H9 (cell line): ENCODE results near the gene RAB6B. TPM values are rescaled to one million over a fixed set of nuclear protein-coding genes. Genes with fewer than 3 reads are reported as not detected.

ENCODE experiments used
- DNase-seq: peaks from one replicate; pipeline ENCODE4 v3.0.0-alpha.2; 2017
- H2AFZ ChIP-seq: one replicate; pipeline ENCODE4 v1.6.1; 2013; ENCODE audit warnings: mild to moderate bottlenecking, low read length, control low read depth, moderate library complexity
- H2AK5ac ChIP-seq: 2 replicates; pipeline ENCODE4 v1.6.1; 2013; ENCODE audit warnings: low read length, control low read depth, mixed read lengths; ENCODE audit not compliant: insufficient read length
- H2BK120ac ChIP-seq: one replicate; pipeline ENCODE4 v1.6.1; 2013; ENCODE audit warnings: low read depth, mild to moderate bottlenecking, low read length, control low read depth, inconsistent platforms; ENCODE audit not compliant: poor library complexity, severe bottlenecking
- H2BK12ac ChIP-seq: 2 replicates; pipeline ENCODE4 v1.6.1; 2013; ENCODE audit warnings: low read length, control low read depth, mixed read lengths, low read depth; ENCODE audit not compliant: insufficient read length
- H2BK15ac ChIP-seq: 2 replicates; pipeline ENCODE4 v1.6.1; 2013; ENCODE audit warnings: low read depth, low read length, control low read depth
- H2BK20ac ChIP-seq: one replicate; pipeline ENCODE4 v1.6.1; 2013; ENCODE audit warnings: low read depth, mild to moderate bottlenecking, low read length, control low read depth, inconsistent platforms; ENCODE audit not compliant: poor library complexity, severe bottlenecking
- H2BK5ac ChIP-seq: 2 replicates; pipeline ENCODE4 v1.6.1; 2013; ENCODE audit warnings: low read length, control low read depth, mixed read lengths; ENCODE audit not compliant: insufficient read length
- H3K14ac ChIP-seq: 2 replicates; pipeline ENCODE4 v1.6.1; 2013; ENCODE audit warnings: low read length, control low read depth; ENCODE audit not compliant: insufficient read depth
- H3K18ac ChIP-seq: 2 replicates; pipeline ENCODE4 v1.6.1; 2013; ENCODE audit warnings: low read depth, mild to moderate bottlenecking, mixed read lengths, low read length, control low read depth; ENCODE audit not compliant: insufficient read length
- H3K23ac ChIP-seq: 2 replicates; pipeline ENCODE4 v1.6.1; 2013; ENCODE audit warnings: low read length, control low read depth, mixed read lengths, low read depth; ENCODE audit not compliant: insufficient read length
- H3K23me2 ChIP-seq: 2 replicates; pipeline ENCODE4 v1.6.1; 2013; ENCODE audit warnings: low read depth, mild to moderate bottlenecking, mixed read lengths, low read length, control low read depth; ENCODE audit not compliant: insufficient read length, poor library complexity, severe bottlenecking
- H3K27ac ChIP-seq: 2 replicates; pipeline ENCODE4 v1.5.1; 2013; ENCODE audit warnings: low read length, control low read depth, mixed read lengths, low read depth; ENCODE audit not compliant: insufficient read length
- H3K27me3 ChIP-seq: 2 replicates; pipeline ENCODE4 v1.6.1; 2013; ENCODE audit warnings: low read length, control low read depth, inconsistent platforms; ENCODE audit not compliant: insufficient read depth
- H3K4ac ChIP-seq: 2 replicates; pipeline ENCODE4 v1.6.1; 2013; ENCODE audit warnings: low read depth, mild to moderate bottlenecking, control low read depth, inconsistent platforms, low read length, moderate library complexity
- H3K4me1 ChIP-seq: 2 replicates; pipeline ENCODE4 v1.6.1; 2013; ENCODE audit warnings: low read length, control low read depth, inconsistent platforms; ENCODE audit not compliant: insufficient read depth
- H3K4me2 ChIP-seq: 2 replicates; pipeline ENCODE4 v1.6.1; 2013; ENCODE audit warnings: low read length, control low read depth, mixed read lengths; ENCODE audit not compliant: insufficient read length, insufficient read depth
- H3K56ac ChIP-seq: 2 replicates; pipeline ENCODE4 v1.6.1; 2013; ENCODE audit warnings: low read depth, mild to moderate bottlenecking, mixed read lengths, low read length, control low read depth; ENCODE audit not compliant: insufficient read length
- H3K79me1 ChIP-seq: 2 replicates; pipeline ENCODE4 v1.6.1; 2013; ENCODE audit warnings: low read depth, mild to moderate bottlenecking, moderate library complexity, low read length, control low read depth, inconsistent platforms; ENCODE audit not compliant: insufficient read depth, poor library complexity, severe bottlenecking
- H3K79me2 ChIP-seq: 2 replicates; pipeline ENCODE4 v1.6.1; 2013; ENCODE audit warnings: low read length, control low read depth, inconsistent platforms; ENCODE audit not compliant: insufficient read depth
- H3K9ac ChIP-seq: 2 replicates; pipeline ENCODE4 v1.6.1; 2013; ENCODE audit warnings: low read length, control low read depth, mixed read lengths; ENCODE audit not compliant: insufficient read length; ENCODE audit errors: extremely low read depth
- H3K9me3 ChIP-seq: one replicate; pipeline ENCODE4 v1.6.1; 2013; ENCODE audit warnings: low read depth, low read length, inconsistent platforms; ENCODE audit not compliant: control insufficient read depth
- H3T11ph ChIP-seq: one replicate; pipeline ENCODE4 v1.6.1; 2013; ENCODE audit warnings: mild to moderate bottlenecking, low read length, control low read depth, inconsistent platforms
- H4K20me1 ChIP-seq: one replicate; pipeline ENCODE4 v1.6.1; 2013; ENCODE audit not compliant: control insufficient read depth, insufficient read length, insufficient read depth
- H4K5ac ChIP-seq: 2 replicates; pipeline ENCODE4 v1.6.1; 2013; ENCODE audit warnings: low read depth, mild to moderate bottlenecking, mixed read lengths, low read length, control low read depth; ENCODE audit not compliant: insufficient read length
- H4K8ac ChIP-seq: replicated peaks from 2 replicates; pipeline ENCODE4 v1.6.1; 2013; ENCODE audit warnings: low read length, control low read depth, mixed read lengths, low read depth; ENCODE audit not compliant: insufficient read length
- H4K91ac ChIP-seq: 2 replicates; pipeline ENCODE4 v1.6.1; 2013; ENCODE audit warnings: low read depth, mild to moderate bottlenecking, moderate library complexity, mixed read lengths, low read length, control low read depth; ENCODE audit not compliant: insufficient read length
- H3K27ac Mint-ChIP-seq, 3 experiments: 2 replicates in 2 of 3; 3 replicates in 1 of 3; pipeline ENCODE4 v1.8.0; 2020 to 2021; ENCODE audit warnings: mixed read lengths in 3 of 3, mild to moderate bottlenecking in 1 of 3, moderate library complexity in 1 of 3
- H3K27me3 Mint-ChIP-seq: 2 replicates; pipeline ENCODE4 v1.8.0; 2021; ENCODE audit warnings: low read depth, mild to moderate bottlenecking, moderate library complexity, mixed read lengths
- H3K36me3 Mint-ChIP-seq, 3 experiments: 2 replicates in 2 of 3; 3 replicates in 1 of 3; pipeline ENCODE4 v1.8.0; 2020 to 2021; ENCODE audit warnings: low read depth in 3 of 3, mixed read lengths in 3 of 3; ENCODE audit not compliant: insufficient read depth in 1 of 3
- H3K4me1 Mint-ChIP-seq, 2 experiments: 2 replicates each; pipeline ENCODE4 v1.8.0; 2020; ENCODE audit warnings: mixed read lengths in 2 of 2
- H3K4me3 Mint-ChIP-seq, 2 experiments: 2 replicates in 1 of 2; 3 replicates in 1 of 2; pipeline ENCODE4 v1.8.0; 2020 to 2021; ENCODE audit warnings: mild to moderate bottlenecking in 2 of 2, mixed read lengths in 2 of 2, moderate library complexity in 1 of 2
- H3K9me3 Mint-ChIP-seq, 2 experiments: 2 replicates in 1 of 2; 3 replicates in 1 of 2; pipeline ENCODE4 v1.8.0; 2020; ENCODE audit warnings: mild to moderate bottlenecking in 2 of 2, mixed read lengths in 2 of 2, moderate library complexity in 1 of 2
- CTCF ChIP-seq: fragments of 200-600 bp; sonication (generic); conservative IDR thresholded peaks from 3 replicates; pipeline ENCODE4 v1.8.0; 2021; ENCODE audit warnings: antibody characterized with exemption, mild to moderate bottlenecking
- WGBS: extraction: QIAGEN DNeasy Blood & Tissue Kit; methylation state at CpG from one replicate; pipeline ENCODE4 v1.1.7; 2013; ENCODE audit warnings: missing lambda C conversion rate, low lambda C conversion rate, mixed read lengths; ENCODE audit not compliant: insufficient read length; ENCODE audit errors: extremely low coverage; 5-methylcytosine and 5-hydroxymethylcytosine counted together
- total RNA-seq: library from RNA; stranded (reverse); gene quantifications from 2 replicates; pipeline ENCODE4 v1.2.1, GENCODE V29; 2021

Gene RAB6B
- total RNA-seq, 1 experiment from 2014 or later = 12.3 TPM

- no peak overlapping the region for H3K27ac Mint-ChIP-seq
- TF ChIP-seq CTCF = no peak
- no peak overlapping the region for H2BK20ac ChIP-seq
Observed at GRCh38 chr3:133887074-133887802, 8.4 kb downstream of the RAB6B start.

More at GRCh38 chr3:133887074-133887802, 8.4 kb downstream of the RAB6B start:
- Mint-ChIP-seq H3K4me1 (peaks cover 5 to 18% of the 10 kb centered on the region in 2 experiments), H3K4me3 (no peak overlapping the region), H3K36me3 (peaks cover 0 to 3% (median under 1%) of the 10 kb centered on the region in 3 experiments; a peak in 2 of 7 replicates), H3K27me3 (peaks cover 13% of the 10 kb centered on the region), H3K9me3 (peaks cover 0 to 1% of the 10 kb centered on the region in 2 experiments; a peak in 2 of 5 replicates)
- Histone ChIP-seq H3K4me2 (no peak overlapping the region), H3K27me3 (no peaks in the 10 kb centered on the region), H3K9ac (no peak overlapping the region), H4K8ac (no peak overlapping the region), H3K23me2 (no peaks in the 10 kb centered on the region), H3K79me2 (no peaks in the 10 kb centered on the region), H4K20me1 (no peaks in the 10 kb centered on the region), H4K91ac (no peak overlapping the region), H3K4me1 (no peaks in the 10 kb centered on the region), H3K18ac (no peak overlapping the region), H2BK5ac (no peak overlapping the region), H3K4ac (no peak overlapping the region), H3K56ac (no peak overlapping the region), H2BK12ac (no peak overlapping the region), H3K14ac (no peak overlapping the region), H3K9me3 (no peaks in the 10 kb centered on the region), H3T11ph (no peak overlapping the region), H2AK5ac (no peak overlapping the region), H2BK15ac (no peak overlapping the region), H3K23ac (no peak overlapping the region), H2BK120ac (no peak overlapping the region), H3K27ac (no peak overlapping the region), H4K5ac (no peak overlapping the region), H3K79me1 (no peaks in the 10 kb centered on the region), H2AFZ (no peak overlapping the region)
- DNase-seq = no peak
- WGBS = no CpG with 5 or more reads among the region's 4 CpGs
